Sigmoid colon (tissue), 7 donors: ENCODE measurements around the gene ATP4B. TPM values are rescaled to one million over a fixed set of nuclear protein-coding genes. Genes with fewer than 3 reads are reported as not detected.

Experiments
- DNase-seq: peaks from one replicate; pipeline ENCODE4 v3.0.0-alpha.2; 2019
- H3K27ac ChIP-seq, 4 donors: fragments of 200-600 bp; sonication (generic); one replicate each; pipeline ENCODE4 v1.5.1; 2016 to 2019; ENCODE audit warnings: mild to moderate bottlenecking in 1 of 4
- H3K27me3 ChIP-seq, 3 donors: fragments of 200-600 bp; sonication (generic); one replicate each; pipeline ENCODE4 v1.5.1; 2019; ENCODE audit warnings: mild to moderate bottlenecking in 1 of 3
- H3K36me3 ChIP-seq, 4 donors: fragments of 200-600 bp; sonication (generic); one replicate each; pipeline ENCODE4 v1.5.1; 2016 to 2019
- H3K4me1 ChIP-seq, 4 donors: fragments of 200-600 bp; sonication (generic); one replicate each; pipeline ENCODE4 v1.5.1; 2017 to 2019
- H3K4me3 ChIP-seq, 4 donors: fragments of 200-600 bp; sonication (generic); one replicate each; pipeline ENCODE4 v1.5.1; 2017 to 2019; ENCODE audit warnings: mild to moderate bottlenecking in 2 of 4, moderate library complexity in 1 of 4
- H3K9me3 ChIP-seq, 4 donors: fragments of 200-600 bp in 3 of 4; sonication (generic) in 3 of 4; one replicate each; pipeline versions ENCODE4 v1.5.1 to v1.6.1; 2013 to 2019
- EP300 ChIP-seq, 4 donors: sonication (generic); formaldehyde crosslinking; IDR thresholded peaks; one replicate each; pipeline ENCODE4 v1.6.1; 2017; ENCODE audit warnings: antibody characterized with exemption in 4 of 4
- POLR2A ChIP-seq, 2 donors: fragments of 450-650 bp; IDR thresholded peaks; one replicate each; pipeline ENCODE4 v1.6.1; 2016; ENCODE audit warnings: antibody characterized with exemption in 2 of 2, mild to moderate bottlenecking in 2 of 2, moderate library complexity in 2 of 2
- POLR2AphosphoS5 ChIP-seq, 4 donors: sonication (generic); formaldehyde crosslinking; IDR thresholded peaks; one replicate each; pipeline ENCODE4 v1.6.1; 2017; ENCODE audit warnings: antibody characterized with exemption in 4 of 4
- WGBS, 2 donors: extraction: QIAGEN DNeasy Blood & Tissue Kit; methylation state at CpG; one replicate each; pipeline ENCODE4 v1.1.7; 2013; 5-methylcytosine and 5-hydroxymethylcytosine counted together
- intact Hi-C: fragments of 100-400 bp; cut with DNase I; formaldehyde crosslinking; loops from one replicate; pipeline ENCODE4 v1.15.1; 2023
- polyA plus RNA-seq, 3 donors: library from polyadenylated mRNA; stranded (reverse); fragments of 200-250 nt; gene quantifications; one replicate each; pipeline ENCODE4 v1.2.3, GENCODE V29; 2013
- total RNA-seq, 4 donors: library from RNA; depleted of rRNA; stranded (reverse); fragments of >200 nt; gene quantifications; one replicate each; pipeline ENCODE4 v1.1.0, GENCODE V29; 2016
- TF ChIP-seq, protein P1 (sequence below), 4 experiments: fragments of 450-650 bp in 3 of 4; fragments of 200-600 bp in 1 of 4; IDR thresholded peaks; one replicate each; pipeline ENCODE4 v1.5.1; 2016 to 2019; ENCODE audit warnings: antibody characterized with exemption in 4 of 4, mild to moderate bottlenecking in 3 of 4, moderate library complexity in 2 of 4
- donor health status: healthy with polysubstance abuse.
- donor health status: Bipolar disorder and iron deficiency.
- donor health status: healthy.

Gene ATP4B
- total and polyA plus RNA-seq, 7 donors: not detected

- Histone ChIP-seq H3K27me3 (no peaks in the 10 kb centered on the region), H3K4me1 (peaks cover 0 to 14% (median 5%) of the 10 kb centered on the region in 4 donors), H3K4me3 (no peak overlapping the region), H3K27ac (no peak overlapping the region), H3K9me3 (no peaks in the 10 kb centered on the region), H3K36me3 (peaks cover 13 to 38% (median 17%) of the 10 kb centered on the region in 4 donors)
- 91 to 97% methylated on average over 7 of the region's 7 CpGs for WGBS, 2 donors
- TF ChIP-seq, protein P1, sequence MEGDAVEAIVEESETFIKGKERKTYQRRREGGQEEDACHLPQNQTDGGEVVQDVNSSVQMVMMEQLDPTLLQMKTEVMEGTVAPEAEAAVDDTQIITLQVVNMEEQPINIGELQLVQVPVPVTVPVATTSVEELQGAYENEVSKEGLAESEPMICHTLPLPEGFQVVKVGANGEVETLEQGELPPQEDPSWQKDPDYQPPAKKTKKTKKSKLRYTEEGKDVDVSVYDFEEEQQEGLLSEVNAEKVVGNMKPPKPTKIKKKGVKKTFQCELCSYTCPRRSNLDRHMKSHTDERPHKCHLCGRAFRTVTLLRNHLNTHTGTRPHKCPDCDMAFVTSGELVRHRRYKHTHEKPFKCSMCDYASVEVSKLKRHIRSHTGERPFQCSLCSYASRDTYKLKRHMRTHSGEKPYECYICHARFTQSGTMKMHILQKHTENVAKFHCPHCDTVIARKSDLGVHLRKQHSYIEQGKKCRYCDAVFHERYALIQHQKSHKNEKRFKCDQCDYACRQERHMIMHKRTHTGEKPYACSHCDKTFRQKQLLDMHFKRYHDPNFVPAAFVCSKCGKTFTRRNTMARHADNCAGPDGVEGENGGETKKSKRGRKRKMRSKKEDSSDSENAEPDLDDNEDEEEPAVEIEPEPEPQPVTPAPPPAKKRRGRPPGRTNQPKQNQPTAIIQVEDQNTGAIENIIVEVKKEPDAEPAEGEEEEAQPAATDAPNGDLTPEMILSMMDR (IDR thresholded peaks at IDR 0.05): no peak
- TF ChIP-seq EP300 (IDR thresholded peaks at IDR 0.05): no peak
- no peak for TF ChIP-seq POLR2AphosphoS5 (IDR thresholded peaks at IDR 0.05)
- no peak for TF ChIP-seq POLR2A (IDR thresholded peaks at IDR 0.05)
- intact Hi-C loops: no loop called here
- DNase-seq: peak; percentile 17
These were observed 16.6 kb downstream of the ATP4B start for GRCh38 chr13:113641426-113641825.

GRCh38 chr13:113639616-113640262, 18.3 kb downstream of the ATP4B start:
- intact Hi-C loops: no loop called here
- WGBS, 2 donors: 95 to 97% methylated on average over 27 of the region's 27 CpGs
- H3K27ac ChIP-seq: peak overlapping the region in 3 of 4 donors; percentile 20 to 63 (median 43)
- peaks cover 17 to 55% (median 27%) of the 10 kb centered on the region in 4 donors for H3K36me3 ChIP-seq
- DNase-seq: peak; percentile 76
- no peak overlapping the region for H3K4me3 ChIP-seq
- no peaks in the 10 kb centered on the region for H3K9me3 ChIP-seq
- peaks cover 0 to 14% (median 4%) of the 10 kb centered on the region in 4 donors for H3K4me1 ChIP-seq
- TF ChIP-seq EP300 (IDR thresholded peaks at IDR 0.05): no peak
- TF ChIP-seq POLR2A (IDR thresholded peaks at IDR 0.05): no peak
- TF ChIP-seq, protein P1 (IDR thresholded peaks at IDR 0.05): no peak
- peak; percentile 50 to 81 (median 72) for TF ChIP-seq POLR2AphosphoS5 (IDR thresholded peaks at IDR 0.05)
- no peaks in the 10 kb centered on the region for H3K27me3 ChIP-seq

- Histone ChIP-seq H3K27me3 (no peaks in the 10 kb centered on the region), H3K27ac (peak overlapping the region in 1 of 4 donors; percentile 63), H3K4me3 (no peak overlapping the region), H3K36me3 (peaks cover 17 to 65% (median 29%) of the 10 kb centered on the region in 4 donors), H3K4me1 (peaks cover 0 to 14% (median 4%) of the 10 kb centered on the region in 4 donors), H3K9me3 (no peaks in the 10 kb centered on the region)
- TF ChIP-seq POLR2A (IDR thresholded peaks at IDR 0.05) (no peak), POLR2AphosphoS5 (IDR thresholded peaks at IDR 0.05) (no peak), EP300 (IDR thresholded peaks at IDR 0.05) (no peak)
- TF ChIP-seq, protein P1 (IDR thresholded peaks at IDR 0.05): no peak
- intact Hi-C loops: no loop called here
- 97 to 98% methylated on average over 8 of the region's 8 CpGs for WGBS, 2 donors
- peak; percentile 54 for DNase-seq
These were observed 19.2 kb downstream of the ATP4B start for GRCh38 chr13:113638806-113639205.

DNA sequence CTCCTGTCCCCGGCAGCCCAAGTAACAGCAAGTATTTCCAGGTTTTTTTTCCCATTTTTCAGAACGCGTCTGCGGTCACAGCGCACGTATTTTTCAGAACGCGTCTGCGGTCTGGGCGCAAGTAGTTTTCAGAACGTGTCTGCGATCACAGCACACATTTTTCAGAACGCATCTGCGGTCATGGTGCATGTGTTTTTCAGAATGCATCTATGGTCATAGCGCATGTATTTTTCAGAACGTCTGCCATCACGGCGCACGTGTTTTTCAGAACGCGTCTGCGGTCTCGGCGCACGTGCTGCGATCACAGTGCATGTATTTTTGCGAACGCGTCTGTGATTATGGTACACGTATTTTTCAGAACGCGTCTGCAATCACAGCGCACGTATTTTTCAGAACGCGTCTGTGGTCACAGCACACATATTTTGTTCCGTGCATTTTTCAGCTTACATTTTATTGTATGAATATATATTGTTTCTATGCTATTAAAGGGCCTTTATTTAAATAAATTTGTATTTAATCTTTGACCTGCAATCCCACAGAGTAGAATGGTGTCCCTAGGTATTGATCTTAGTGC, 19.7 kb downstream of the ATP4B start:
- peaks cover 0 to 14% (median 4%) of the 10 kb centered on the region in 4 donors for H3K4me1 ChIP-seq
- H3K36me3 ChIP-seq: peaks cover 17 to 70% (median 34%) of the 10 kb centered on the region in 4 donors
- H3K27me3 ChIP-seq: no peaks in the 10 kb centered on the region
- no peak overlapping the region for H3K4me3 ChIP-seq
- peak; percentile 28 for DNase-seq
- no peak overlapping the region for H3K27ac ChIP-seq
- intact Hi-C loops: no loop called here
- no peaks in the 10 kb centered on the region for H3K9me3 ChIP-seq
- TF ChIP-seq, protein P1 (IDR thresholded peaks at IDR 0.05): no peak
- TF ChIP-seq EP300 (IDR thresholded peaks at IDR 0.05): no peak
- TF ChIP-seq POLR2A (IDR thresholded peaks at IDR 0.05): no peak
- no peak for TF ChIP-seq POLR2AphosphoS5 (IDR thresholded peaks at IDR 0.05)
- 97 to 98% methylated on average over 37 of the region's 37 CpGs for WGBS, 2 donors
